Tongue (tissue), 1 donor: Measurements from ENCODE around the gene RESF1. TPM values are rescaled to one million over a fixed set of nuclear protein-coding genes. Genes with fewer than 3 reads are reported as not detected.

Experiments used
- total RNA-seq: library from RNA; depleted of rRNA; stranded (reverse); fragments of >200 nt; gene quantifications from one replicate; pipeline ENCODE4 v1.2.3, GENCODE V29; 2014

The RESF1 gene
- total RNA-seq, 1 donor from 2014 or later, result 43.6 TPM

Other genes starting within 250 kb of the RESF1 start
- 21.7 TPM for gene AMN1, start 230.4 kb upstream of the RESF1 start, total RNA-seq
- gene BICD1, start 147.4 kb downstream of the RESF1 start, total RNA-seq, result 14.0 TPM